HepG2 (cell line): Measurements from ENCODE around the gene FBXL2. TPM values are rescaled to one million over a fixed set of nuclear protein-coding genes. Genes with fewer than 3 reads are reported as not detected.
"Not testable (repeated sequence)": the region's sequence is repeated elsewhere in the genome, so short reads cannot be mapped to it uniquely, and the experiment has no call there.

Source experiments
- ATAC-seq: fragments of 200-7000 bp; cut with Tn5 transposase; 3 replicates; pipeline ENCODE4 v1.9.1; 2020; ENCODE audit warnings: mild to moderate bottlenecking, moderate library complexity
- BruUV-seq: library from RNA; stranded (reverse); fragments of 400-500 nt; replicated peaks from 2 replicates; lab custom pipeline; 2021; lab: Mats Ljungman, UMichigan
- CTCF ChIA-PET: fragments of 300-600 bp; formaldehyde crosslinking; extraction: SDS; loops from one replicate; lab custom pipeline; 2021; ENCODE audit warnings: low total read pairs, inconsistent platforms, low intra/inter-chr PET ratio; lab: Yijun Ruan, JAX
- POLR2A ChIA-PET: fragments of 350-600 bp; sonication (Branson Sonifier 250); formaldehyde crosslinking; loops from one replicate; lab custom pipeline; 2020; ENCODE audit warnings: antibody characterized with exemption, inconsistent platforms; lab: Yijun Ruan, JAX
- DNase-seq: peaks from one replicate; pipeline ENCODE4 v3.0.0-alpha.2; 2015; ENCODE audit warnings: low spot score
- FAIRE-seq: peaks from 3 replicates; lab custom pipeline; 2011; peaks lifted over from hg19 to GRCh38; lab: Jason Lieb, UNC
- H2AFZ ChIP-seq: one replicate; pipeline ENCODE4 v1.6.1; 2011; ENCODE audit warnings: low read length, inconsistent platforms
- H3K27ac ChIP-seq: fragments of 300-600 bp; 3 replicates; pipeline ENCODE4 v1.8.0; 2011; ENCODE audit warnings: mixed run types, mild to moderate bottlenecking, mixed read lengths, low read length, inconsistent platforms; ENCODE audit not compliant: insufficient read depth; ENCODE audit errors: extremely low read length
- H3K27me3 ChIP-seq, 2 experiments: fragments of 200-600 bp in 1 of 2; 2 replicates in 1 of 2; 3 replicates in 1 of 2; pipeline versions ENCODE4 v1.6.0 to v1.8.0; 2011; ENCODE audit warnings: low read length in 2 of 2, mild to moderate bottlenecking in 2 of 2, moderate library complexity in 2 of 2, inconsistent platforms in 1 of 2; ENCODE audit not compliant: insufficient read depth in 2 of 2, control insufficient read depth in 1 of 2
- H3K36me3 ChIP-seq, 2 experiments: fragments of 200-600 bp in 1 of 2; replicated peaks in 1 of 2; 2 replicates in 1 of 2; 3 replicates in 1 of 2; pipeline versions ENCODE4 v1.5.1 to v1.8.0; 2011; ENCODE audit warnings: low read length in 2 of 2, inconsistent platforms in 1 of 2; ENCODE audit not compliant: insufficient read depth in 2 of 2, control insufficient read depth in 1 of 2
- H3K4me1 ChIP-seq: 2 replicates; pipeline ENCODE4 v1.5.1; 2012; ENCODE audit warnings: low read length, inconsistent platforms; ENCODE audit not compliant: insufficient read depth
- H3K4me2 ChIP-seq: 2 replicates; pipeline ENCODE4 v1.6.0; 2011; ENCODE audit warnings: low read depth, low read length, inconsistent platforms
- H3K4me3 ChIP-seq, 3 experiments: fragments of 200-600 bp in 1 of 3; sonication (generic), shearing (Covaris generic) in 1 of 3; replicated peaks in 1 of 3; 2 replicates each; pipeline ENCODE4 v1.5.1; 2011 to 2016; ENCODE audit warnings: low read length in 3 of 3, inconsistent platforms in 2 of 3, low read depth in 2 of 3, mild to moderate bottlenecking in 2 of 3, control low read depth in 1 of 3, mixed read lengths in 1 of 3; ENCODE audit not compliant: insufficient read depth in 1 of 3
- H3K79me2 ChIP-seq: one replicate; pipeline ENCODE4 v1.6.1; 2011; ENCODE audit warnings: low read length, inconsistent platforms; ENCODE audit not compliant: insufficient read depth
- H3K9ac ChIP-seq: 2 replicates; pipeline ENCODE4 v1.6.0; 2011; ENCODE audit warnings: mild to moderate bottlenecking, low read depth, low read length, inconsistent platforms; ENCODE audit not compliant: insufficient read depth
- H3K9me3 ChIP-seq: 2 replicates; pipeline ENCODE4 v1.5.1; 2012; ENCODE audit warnings: mild to moderate bottlenecking, low read length
- H4K20me1 ChIP-seq: 2 replicates; pipeline ENCODE4 v1.6.0; 2011; ENCODE audit warnings: inconsistent platforms, mild to moderate bottlenecking, low read length, moderate library complexity; ENCODE audit not compliant: insufficient read depth
- ATM ChIP-seq: fragments of 450-650 bp; IDR thresholded peaks from 2 replicates; pipeline ENCODE4 v1.7.1; 2017; ENCODE audit warnings: mild to moderate bottlenecking, borderline replicate concordance
- MIER3 ChIP-seq: IDR thresholded peaks from 2 replicates; pipeline ENCODE4 v1.6.1; 2016; ENCODE audit warnings: missing compliant biosample characterization, borderline replicate concordance
- TOPORS ChIP-seq: sonication (generic); formaldehyde crosslinking; IDR thresholded peaks from 2 replicates; pipeline ENCODE4 v1.8.0; 2023; ENCODE audit warnings: mild to moderate bottlenecking, missing genetic modification reagents
- ZNF431 ChIP-seq: sonication (generic); formaldehyde crosslinking; IDR thresholded peaks from 2 replicates; pipeline ENCODE4 v1.9.0; 2022; ENCODE audit warnings: missing genetic modification reagents, low read depth, mild to moderate bottlenecking, borderline replicate concordance
- ZNF451 ChIP-seq: sonication (generic); formaldehyde crosslinking; IDR thresholded peaks from 2 replicates; pipeline ENCODE4 v1.5.0; 2020; ENCODE audit warnings: mild to moderate bottlenecking, missing genetic modification reagents
- ZNF615 ChIP-seq: sonication (generic); formaldehyde crosslinking; IDR thresholded peaks from 2 replicates; pipeline ENCODE4 v1.5.0; 2020; ENCODE audit warnings: mild to moderate bottlenecking, missing genetic modification reagents, borderline replicate concordance
- ZNF616 ChIP-seq: sonication (generic); formaldehyde crosslinking; IDR thresholded peaks from 2 replicates; pipeline ENCODE4 v1.5.0; 2020; ENCODE audit warnings: low read depth, mild to moderate bottlenecking, missing genetic modification reagents
- ZSCAN21 ChIP-seq: sonication (generic); formaldehyde crosslinking; IDR thresholded peaks from 2 replicates; pipeline ENCODE4 v1.8.0; 2022; ENCODE audit warnings: mild to moderate bottlenecking, missing genetic modification reagents, moderate library complexity, borderline replicate concordance
- ZSCAN30 ChIP-seq: sonication (generic); formaldehyde crosslinking; IDR thresholded peaks from 2 replicates; pipeline ENCODE4 v1.5.0; 2020; ENCODE audit warnings: mild to moderate bottlenecking, missing genetic modification reagents
- WGBS: methylation state at CpG from one replicate; pipeline ENCODE4 v1.1.6; 2017; ENCODE audit warnings: low lambda C conversion rate; 5-methylcytosine and 5-hydroxymethylcytosine counted together
- in situ Hi-C: cut with HindIII; loops from 2 replicates; pipeline ENCODE4 v1.10.0; 2017; ENCODE audit warnings: low pct_unique_long_range_greater_than_20kb; ENCODE audit not compliant: extremely low pct_ligation_motif_present
- intact Hi-C: fragments of 100-400 bp; cut with micrococcal nuclease; formaldehyde crosslinking; loops from one replicate; pipeline ENCODE4 v1.10.0; 2022; ENCODE audit not compliant: unreplicated experiment
- polyA plus RNA-seq, 8 experiments: library from polyadenylated mRNA; depleted of rRNA in 3 of 8; stranded (reverse) in 7 of 8; unstranded in 1 of 8; fragments of >200 nt; fragmentation: Illumina TruSeq in 4 of 8; extraction: Trizol in 4 of 8; gene quantifications; 2 replicates each; pipeline versions ENCODE4 v1.2.1 to v1.2.3, GENCODE V29; 2011 to 2016; ENCODE audit warnings: low read depth in 4 of 8, missing spikeins in 1 of 8, mixed read lengths in 1 of 8; ENCODE audit not compliant: insufficient read depth in 1 of 8
- total RNA-seq, 5 experiments: library from RNA; depleted of rRNA; stranded (reverse); fragments of >200 nt; fragmentation: Illumina TruSeq; extraction: Trizol; gene quantifications; 2 replicates each; pipeline ENCODE4 v1.2.3, GENCODE V29; 2016; ENCODE audit warnings: low read depth in 1 of 5
- TF ChIP-seq, protein P1 (sequence below): sonication (generic); formaldehyde crosslinking; IDR thresholded peaks from 2 replicates; pipeline ENCODE4 v1.5.0; 2020; ENCODE audit warnings: mild to moderate bottlenecking, missing genetic modification reagents

Gene FBXL2
- total and polyA plus RNA-seq, 2 of the 13 experiments (the other 11 are each of a cell fraction or from before 2014, with no cell fraction given): 1.8 to 5.0 TPM

DNA sequence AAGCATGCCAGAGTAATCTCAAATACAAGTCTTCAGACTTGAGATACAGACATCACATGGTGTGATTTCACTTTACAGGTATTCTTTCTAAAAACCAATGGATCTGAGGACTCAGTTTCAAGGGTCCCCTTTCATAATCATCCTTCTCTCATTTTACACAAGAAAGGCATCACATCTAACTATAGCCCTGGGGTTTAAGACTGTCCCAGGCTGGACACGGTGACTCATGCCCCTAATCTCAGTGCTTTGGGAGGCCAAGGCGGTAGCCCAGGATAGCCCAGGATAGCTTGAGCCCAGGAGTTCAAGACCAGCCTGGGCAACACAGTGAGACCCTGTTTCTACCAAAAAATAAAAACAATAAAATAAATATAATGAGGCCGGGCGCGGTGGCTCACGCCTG lies 126.5 kb downstream of the FBXL2 start:
- intact Hi-C loops: no loop called here
- no peaks in the 10 kb centered on the region for H3K4me1 ChIP-seq
- H3K79me2 ChIP-seq: no peaks in the 10 kb centered on the region
- no peaks in the 10 kb centered on the region for H4K20me1 ChIP-seq
- ATAC-seq (no peak), DNase-seq (no peak), FAIRE-seq (no peak)
- no peak for TF ChIP-seq ZSCAN30
- TF ChIP-seq MIER3: no peak
- TF ChIP-seq ZNF451: no peak
- TF ChIP-seq ZNF616: no peak
- no peak for TF ChIP-seq ZSCAN21
- no peak for TF ChIP-seq ATM
- no peak for TF ChIP-seq ZNF431 (CRISPR knock-in tag)
- no peak for TF ChIP-seq ZNF615 (CRISPR knock-in tag)
- no peak for TF ChIP-seq TOPORS (CRISPR knock-in tag)
- TF ChIP-seq, protein P1, sequence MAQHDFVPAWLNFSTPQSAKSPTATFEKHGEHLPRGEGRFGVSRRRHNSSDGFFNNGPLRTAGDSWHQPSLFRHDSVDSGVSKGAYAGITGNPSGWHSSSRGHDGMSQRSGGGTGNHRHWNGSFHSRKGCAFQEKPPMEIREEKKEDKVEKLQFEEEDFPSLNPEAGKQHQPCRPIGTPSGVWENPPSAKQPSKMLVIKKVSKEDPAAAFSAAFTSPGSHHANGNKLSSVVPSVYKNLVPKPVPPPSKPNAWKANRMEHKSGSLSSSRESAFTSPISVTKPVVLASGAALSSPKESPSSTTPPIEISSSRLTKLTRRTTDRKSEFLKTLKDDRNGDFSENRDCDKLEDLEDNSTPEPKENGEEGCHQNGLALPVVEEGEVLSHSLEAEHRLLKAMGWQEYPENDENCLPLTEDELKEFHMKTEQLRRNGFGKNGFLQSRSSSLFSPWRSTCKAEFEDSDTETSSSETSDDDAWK (CRISPR knock-in tag): no peak
- ChIA-PET POLR2A (no interaction called here), CTCF (no interaction called here)
- no peaks in the 10 kb centered on the region for H3K9me3 ChIP-seq
- H3K27ac ChIP-seq: no peak overlapping the region
- in situ Hi-C loops: no loop called here
- 99% methylated on average over 6 of the region's 6 CpGs for WGBS
- H3K36me3 ChIP-seq: peaks cover 17 to 87% of the 10 kb centered on the region in 2 experiments
- BruUV-seq: no TSS peak
- no peak overlapping the region for H2AFZ ChIP-seq
- H3K27me3 ChIP-seq: no peaks in the 10 kb centered on the region
- no peak overlapping the region for H3K4me3 ChIP-seq
- H3K9ac ChIP-seq: no peak overlapping the region
- no peak overlapping the region for H3K4me2 ChIP-seq

DNA sequence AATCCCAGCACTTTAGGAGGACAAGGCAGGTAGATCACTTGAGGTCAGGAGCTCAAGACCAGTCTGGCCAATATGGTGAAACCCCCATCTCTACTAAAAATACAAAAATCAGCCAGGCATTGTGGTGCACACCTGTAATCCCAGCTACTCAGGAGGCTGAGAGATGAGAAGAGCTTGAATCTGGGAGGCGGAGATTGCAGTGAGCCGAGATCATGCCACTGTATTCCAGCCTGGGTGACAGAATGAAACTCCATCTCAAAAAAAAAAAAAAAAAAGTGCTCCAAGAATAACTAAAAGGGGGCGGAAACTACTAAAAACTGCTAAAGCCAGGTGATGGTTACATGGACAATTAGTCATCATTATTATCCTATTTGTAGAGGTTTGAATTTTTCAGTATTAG lies 133.6 kb downstream of the FBXL2 start:
- H3K36me3 ChIP-seq: peaks cover 21 to 84% of the 10 kb centered on the region in 2 experiments
- 82% methylated on average over 3 of the region's 3 CpGs for WGBS
- H2AFZ ChIP-seq, BruUV-seq, intact Hi-C loops, H3K9me3 ChIP-seq, FAIRE-seq, H4K20me1 ChIP-seq, POLR2A ChIA-PET, in situ Hi-C loops, CTCF ChIA-PET, DNase-seq, H3K4me3 ChIP-seq, ATAC-seq, H3K9ac ChIP-seq, H3K4me2 ChIP-seq, H3K27ac ChIP-seq, H3K4me1 ChIP-seq, H3K79me2 ChIP-seq, H3K27me3 ChIP-seq: not testable (repeated sequence)
